Hypothalamus (tissue), 51 donors: ENCODE results near the gene IFT88.

Source experiments
- DNase-seq, 51 donors: peaks; one replicate each; lab custom pipeline; 2025; lab: John Stamatoyannopoulos, UW

Gene IFT88

DNA sequence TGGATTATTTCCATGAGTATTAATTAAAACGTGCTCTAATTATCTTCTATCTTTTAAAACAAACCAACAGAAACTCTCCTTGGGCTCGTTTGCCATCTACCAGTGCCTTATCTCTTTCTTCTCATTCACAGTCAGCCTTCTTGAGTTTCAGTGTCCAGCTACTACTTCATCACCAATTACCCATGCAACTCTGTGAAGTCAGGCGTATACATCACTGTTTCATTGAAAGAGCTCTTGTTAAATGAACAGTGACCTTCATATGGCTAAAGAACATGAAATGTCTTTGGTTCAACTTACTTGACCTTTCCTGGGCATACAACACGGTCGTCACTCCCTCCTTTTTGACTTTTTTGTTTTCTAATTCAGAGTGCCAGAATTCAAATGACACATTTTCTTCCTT, 5.2 kb upstream of the IFT88 start:
- DNase-seq, result no peak

DNA sequence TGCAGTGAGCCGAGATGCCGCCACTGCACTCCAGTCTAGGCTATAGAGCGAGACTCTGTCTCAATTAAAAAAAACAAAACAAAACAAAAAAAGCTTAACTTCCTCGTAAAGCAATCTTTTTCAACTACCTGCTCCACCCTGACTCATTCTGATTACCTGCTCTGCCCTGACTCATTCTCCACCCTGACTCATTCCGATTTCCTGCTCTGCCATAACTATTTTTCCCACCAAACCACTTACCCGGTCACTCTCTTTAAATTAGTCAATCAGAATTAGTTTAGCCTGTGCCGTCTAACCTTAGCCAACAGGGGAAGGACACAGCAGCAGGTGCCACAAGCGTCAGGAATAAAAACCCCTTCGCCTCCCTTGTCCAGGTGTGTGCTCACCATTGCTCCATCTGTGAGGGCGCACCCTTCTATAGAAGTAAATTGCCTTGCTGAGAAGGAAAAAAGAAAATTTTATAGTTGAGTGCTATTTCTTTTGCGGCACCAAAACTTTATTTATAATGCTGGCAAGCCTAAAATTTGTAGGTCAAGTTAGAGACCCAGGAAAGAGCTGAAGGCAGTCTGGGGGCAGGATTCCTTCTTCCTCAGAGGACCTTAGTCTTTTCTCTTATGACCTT, 1.7 kb upstream of the IFT88 start:
- no peak for DNase-seq

DNA sequence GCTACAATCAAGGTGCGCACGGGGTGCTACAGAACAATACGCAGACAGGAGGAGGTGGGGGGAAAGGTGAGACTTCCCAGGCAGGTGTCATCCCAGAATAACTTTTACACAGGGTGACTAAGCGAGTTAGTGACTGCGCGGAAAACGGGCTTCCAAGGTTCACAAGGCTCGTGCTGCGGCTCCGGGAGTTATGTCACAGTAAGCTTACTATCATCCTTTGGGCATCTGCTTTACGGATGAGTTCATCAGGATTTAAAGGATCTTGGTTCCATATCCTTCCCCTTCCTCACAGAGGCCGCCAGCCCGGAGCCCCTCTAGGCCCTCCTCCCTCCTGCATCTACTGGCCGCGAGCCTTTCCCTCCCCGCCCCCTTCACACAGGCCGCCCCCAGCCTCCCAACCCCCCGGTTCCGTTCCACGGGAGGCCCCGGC, 474 bp upstream of the IFT88 start:
- peak in 6 of 51 donors; percentile 57 to 78 (median 66) for DNase-seq

DNA sequence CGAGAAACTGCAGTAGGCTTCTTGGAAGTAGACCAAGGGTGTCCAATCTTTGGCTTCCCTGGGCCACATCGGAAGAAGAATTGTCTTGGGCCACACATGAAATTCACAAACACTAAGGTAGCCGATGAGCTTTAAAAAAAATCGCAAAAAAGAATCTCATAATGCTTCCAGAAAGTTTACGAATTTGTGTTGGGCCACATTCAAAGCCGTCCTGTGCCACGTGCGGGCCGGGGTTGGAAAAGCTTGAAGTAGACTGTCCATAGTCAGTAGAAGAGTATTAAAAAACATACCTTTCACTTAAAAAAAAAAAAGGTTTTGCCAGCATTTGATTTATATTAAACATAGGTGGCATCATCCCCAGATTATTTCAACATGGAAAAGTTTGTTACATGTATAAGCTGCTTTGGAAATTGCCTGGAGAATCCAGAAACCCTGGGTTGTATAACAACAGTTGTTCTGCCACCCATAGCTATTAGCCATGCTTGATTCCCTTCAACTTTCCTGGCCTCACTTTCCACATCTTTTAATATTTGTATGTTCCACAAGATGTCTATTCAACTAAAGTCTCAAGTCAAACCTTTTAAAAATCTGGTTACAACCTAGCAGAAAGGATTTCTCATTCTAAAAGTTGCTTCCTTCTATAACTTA, 1.0 kb downstream of the IFT88 start:
- DNase-seq, result peak in 1 of 51 donors; percentile 55

DNA sequence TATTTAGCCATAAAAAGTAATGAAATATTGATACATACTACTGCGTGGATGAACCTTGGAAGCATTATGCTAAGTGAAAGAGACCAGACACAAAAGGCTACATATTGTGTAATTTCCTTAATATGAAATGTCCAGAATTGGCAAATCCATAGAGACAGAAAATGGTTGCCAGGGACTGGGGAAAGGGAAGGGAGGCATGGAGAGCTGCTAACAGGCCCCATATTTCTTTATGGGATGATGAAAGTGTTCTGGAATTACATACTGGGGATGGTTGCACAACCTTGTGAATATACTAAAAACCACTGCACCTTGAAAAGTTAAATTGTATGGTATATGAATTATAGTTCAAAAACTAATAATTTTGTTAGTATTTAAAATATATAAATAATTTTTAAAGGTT, 3.6 kb downstream of the IFT88 start:
- no peak for DNase-seq

DNA sequence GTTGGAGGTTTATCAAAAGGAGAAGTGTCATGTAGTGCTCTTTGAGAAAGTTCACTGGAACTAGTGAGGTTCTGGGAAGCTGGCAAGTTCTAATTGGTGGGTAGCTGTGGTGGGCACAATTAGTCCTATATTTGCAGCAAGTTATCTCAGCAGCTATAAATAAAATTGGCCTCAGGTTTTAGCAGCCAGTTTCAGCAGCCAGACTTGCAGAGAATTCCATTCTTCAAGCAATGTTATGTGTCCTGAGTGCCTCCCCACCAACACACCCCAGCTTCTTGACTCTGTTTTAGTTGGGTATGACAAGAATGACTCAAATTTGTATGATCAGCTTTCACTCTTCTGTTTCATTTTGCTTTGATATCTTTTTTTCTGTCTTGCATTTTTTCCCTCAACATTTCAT, 4.7 kb downstream of the IFT88 start:
- no peak for DNase-seq

DNA sequence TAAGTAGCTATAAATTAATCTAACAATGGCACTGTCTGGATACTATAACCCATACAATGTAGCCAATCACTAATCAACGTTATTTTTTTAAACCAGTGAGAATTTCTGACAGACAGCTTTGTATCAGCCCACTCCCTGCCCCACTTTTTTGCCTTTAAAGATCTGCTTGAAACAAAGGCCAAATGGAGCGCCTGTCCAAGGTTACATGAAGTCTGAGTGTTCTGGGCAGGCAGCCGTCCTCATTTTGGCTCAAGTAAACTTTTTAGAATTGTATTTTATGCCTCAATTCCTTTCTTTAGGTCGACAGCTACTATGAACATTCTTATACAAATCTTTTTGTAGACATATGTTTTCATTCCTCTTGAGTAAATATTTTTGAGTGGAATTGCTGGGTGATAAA, 6.2 kb downstream of the IFT88 start:
- DNase-seq, result no peak

DNA sequence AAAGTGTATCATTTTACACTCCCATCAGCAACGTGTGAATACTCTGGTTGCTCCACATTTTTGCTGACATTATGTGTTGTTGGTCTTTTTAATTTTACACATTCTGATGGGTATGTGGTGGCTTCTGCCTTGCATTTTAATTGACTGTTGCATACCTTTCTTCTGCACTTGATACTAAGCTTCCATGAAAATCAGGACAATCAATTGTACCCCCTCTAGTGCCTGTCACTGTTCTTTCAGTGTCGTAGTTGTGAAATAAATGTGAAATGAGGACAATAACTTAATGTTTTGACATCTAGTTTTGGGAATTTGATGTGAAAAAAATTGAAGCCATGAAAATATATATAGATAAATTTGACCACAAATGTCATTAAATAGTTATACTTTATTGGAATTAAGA, 6.7 kb downstream of the IFT88 start:
- DNase-seq, result no peak

DNA sequence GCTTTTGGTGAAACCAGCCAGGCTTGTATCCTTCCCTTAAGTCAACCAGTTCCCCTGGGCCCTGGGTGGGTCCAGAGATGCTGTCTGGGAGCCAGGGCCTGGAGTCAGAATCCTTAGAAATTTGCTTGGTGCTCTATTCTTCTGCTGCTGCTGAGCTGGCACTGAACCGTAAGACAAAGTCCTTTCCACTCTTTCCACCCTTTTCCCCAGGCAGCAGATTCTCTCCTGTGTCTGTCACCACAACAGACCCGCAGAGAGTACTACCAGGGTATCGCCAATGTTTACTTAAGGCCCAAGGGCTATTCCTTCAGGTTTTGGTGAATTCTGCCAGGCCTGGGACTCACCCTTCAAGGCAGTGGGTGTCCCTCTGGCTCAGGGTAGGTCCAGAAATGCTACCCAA, 12.2 kb downstream of the IFT88 start:
- DNase-seq, result no peak

DNA sequence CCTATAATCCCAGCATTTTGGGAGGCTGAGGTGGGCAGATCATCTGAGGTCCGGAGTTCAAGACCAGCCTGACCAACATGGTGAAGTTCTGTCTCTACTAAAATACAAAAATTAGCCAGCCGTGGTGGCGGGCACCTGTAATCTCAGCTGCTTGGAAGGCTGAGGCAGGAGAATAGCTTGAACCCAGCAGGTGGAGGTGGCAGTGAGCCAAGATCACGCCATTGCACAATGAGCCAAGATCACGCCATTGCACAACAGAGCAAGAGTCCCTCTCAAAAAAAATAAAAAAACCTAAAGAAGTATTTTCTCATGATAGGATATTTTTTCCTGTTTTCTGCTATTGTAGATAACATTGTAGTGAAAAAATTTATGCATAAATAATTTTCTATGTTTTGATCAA, 13.3 kb downstream of the IFT88 start:
- no peak for DNase-seq

DNA sequence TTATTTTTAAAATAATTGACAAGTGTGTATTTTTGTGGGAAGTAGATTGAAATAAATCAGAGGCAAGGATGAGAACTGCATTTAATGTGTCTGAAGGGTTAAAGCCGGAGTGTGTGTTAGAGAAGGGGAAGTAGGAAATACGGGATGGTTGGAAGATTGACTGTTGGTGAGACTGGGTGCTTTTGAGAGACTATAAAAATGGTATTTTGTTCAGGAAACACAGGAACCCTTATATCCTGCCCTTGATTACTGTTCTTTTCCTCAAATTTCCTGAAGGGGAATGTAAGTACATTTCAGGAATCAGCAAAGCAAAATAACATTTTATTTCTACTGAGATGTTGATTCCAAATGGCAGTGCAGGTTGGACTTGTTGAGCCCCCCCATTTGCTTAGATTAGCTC, 15.1 kb downstream of the IFT88 start:
- no peak for DNase-seq

DNA sequence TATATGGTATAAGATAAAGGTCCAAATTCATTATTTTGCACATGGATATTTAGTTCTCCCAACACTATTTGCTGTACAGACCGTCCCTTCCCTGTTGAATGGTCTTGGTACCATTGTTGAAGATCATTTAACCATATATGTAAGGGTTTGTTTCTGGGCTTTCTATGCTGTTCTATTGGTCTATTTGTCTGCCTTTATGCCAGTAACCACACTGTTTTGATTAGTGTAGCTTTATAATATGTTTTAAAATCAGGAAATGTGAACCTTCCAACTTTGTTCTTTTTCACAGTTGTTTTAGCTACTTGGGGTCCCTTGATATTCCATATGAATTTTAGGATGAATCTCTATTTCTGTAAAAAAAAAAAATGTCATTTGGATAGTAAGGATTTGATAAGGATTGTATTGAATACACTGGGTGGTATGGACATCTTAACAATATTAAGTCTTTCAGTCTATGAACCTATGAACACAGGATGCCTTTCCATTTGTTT, 16.9 kb downstream of the IFT88 start:
- no peak for DNase-seq

DNA sequence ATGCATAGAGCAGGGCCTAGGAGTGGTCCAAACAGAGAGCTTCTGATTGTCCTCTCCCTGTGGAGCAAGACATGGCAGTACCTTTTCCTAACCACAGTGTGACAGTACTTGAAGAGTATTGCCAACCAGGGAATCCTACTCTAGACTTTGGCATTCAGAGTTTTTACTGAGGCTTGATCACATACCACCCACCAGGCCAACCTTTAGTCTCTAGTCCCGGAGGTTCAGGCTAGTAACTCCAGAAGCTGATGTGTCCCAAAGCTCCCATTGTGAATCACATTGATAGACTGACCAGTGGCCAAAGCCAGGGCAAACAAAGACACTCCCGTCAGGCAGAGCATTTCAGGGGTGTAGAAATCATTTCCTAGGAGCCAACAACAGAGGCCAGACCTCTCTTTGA, 18.4 kb downstream of the IFT88 start:
- DNase-seq, result no peak

DNA sequence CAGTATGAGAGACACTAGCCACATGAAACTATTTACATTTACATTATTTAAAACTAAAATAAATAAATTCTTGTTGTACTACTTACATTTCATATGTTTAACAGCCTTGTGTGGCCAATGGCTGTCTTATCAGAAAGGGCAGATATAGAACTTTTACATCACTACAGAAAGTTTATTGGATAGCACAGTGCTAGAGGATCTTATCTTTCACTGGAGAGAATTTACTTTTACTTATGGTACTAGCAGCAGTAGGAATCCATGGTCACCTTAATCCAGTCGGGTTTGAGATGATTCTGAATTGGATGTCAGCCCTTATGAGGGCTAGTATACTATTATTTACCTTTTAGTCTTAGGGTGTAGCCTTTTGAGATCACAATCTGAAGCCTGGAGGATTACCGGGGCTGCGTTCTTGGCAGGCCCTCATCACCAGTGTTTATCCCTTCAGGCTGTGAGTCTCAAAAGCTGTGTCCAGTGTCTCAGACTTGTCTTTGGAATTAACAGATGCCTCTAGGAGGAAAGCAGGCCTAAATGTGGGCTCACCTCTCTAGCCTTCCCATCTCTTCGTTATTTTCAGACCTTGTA, 21.7 kb downstream of the IFT88 start:
- no peak for DNase-seq

DNA sequence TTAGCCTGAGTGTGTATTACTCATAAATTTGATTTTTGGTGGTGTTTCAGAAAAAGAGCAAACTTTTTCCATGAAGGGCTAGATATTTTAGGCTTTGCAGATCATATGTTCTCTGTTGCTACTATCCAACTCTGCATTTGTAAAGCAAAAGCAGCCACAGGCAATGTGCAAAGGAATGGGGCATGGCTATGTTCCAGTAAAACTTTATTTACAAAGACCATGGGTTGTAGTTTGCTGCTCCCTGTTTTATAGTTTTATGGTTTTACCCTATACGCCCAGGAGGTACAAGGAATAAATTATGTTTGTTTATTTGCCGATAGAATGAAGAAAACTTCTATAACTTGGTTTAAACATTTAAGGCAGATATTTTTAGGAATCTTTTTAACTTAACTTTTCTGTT, 23.6 kb downstream of the IFT88 start:
- DNase-seq, result no peak

DNA sequence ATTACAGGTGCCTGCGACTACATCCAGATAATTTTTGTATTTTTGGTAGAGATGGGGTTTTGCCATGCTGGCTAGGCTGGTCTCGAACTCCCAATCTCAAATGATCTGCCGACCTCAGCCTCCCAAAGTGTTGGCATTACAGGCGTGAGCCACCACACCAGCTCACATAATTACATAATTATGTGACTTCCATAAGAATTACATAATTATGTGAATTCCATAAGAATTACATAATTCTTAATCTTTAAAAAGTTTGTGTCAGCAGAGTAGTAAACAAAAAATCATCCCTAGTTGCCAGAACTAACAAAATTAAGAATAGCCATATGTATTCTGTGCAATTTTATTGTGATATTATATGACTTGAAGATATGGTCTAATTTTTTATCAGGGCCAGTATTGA, 25.6 kb downstream of the IFT88 start:
- DNase-seq, result no peak

DNA sequence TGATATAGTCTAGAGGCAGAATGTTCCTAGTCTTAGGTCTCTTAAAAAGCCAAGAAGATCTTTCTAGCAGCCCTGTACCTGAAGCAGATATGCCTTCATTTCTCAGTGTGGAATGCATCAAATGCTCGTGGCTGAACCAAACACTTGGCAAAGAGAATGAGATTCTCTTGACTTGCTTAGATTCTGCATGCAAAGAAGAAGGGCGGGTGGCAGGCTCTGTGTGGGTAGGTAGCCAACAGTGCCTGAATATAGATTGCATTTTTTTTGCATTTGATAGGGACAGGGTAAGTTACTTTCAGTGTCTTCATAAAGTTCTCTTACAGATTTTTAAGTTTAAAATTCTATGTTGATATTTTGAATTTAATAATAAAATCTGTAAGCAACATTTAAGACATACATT, 27.3 kb downstream of the IFT88 start:
- DNase-seq, result no peak

DNA sequence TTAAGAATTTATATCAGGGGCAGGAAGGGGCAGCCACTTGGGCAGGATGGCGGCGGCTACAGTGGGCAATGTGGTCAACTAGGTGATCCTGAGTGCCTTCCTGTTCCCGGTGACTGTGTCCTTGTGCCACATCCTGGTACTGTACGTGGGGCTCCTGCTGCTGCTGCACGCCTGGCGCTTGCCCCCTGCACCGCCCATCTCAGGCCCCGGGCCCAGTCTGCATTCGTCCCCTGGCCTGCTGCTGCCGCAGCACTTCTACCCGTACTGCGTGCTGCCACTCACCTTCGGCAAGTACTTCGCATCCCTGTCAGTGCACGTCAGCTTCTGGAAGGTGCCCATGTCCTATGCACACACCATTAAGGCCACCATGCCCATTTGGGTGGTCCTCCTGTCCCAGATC, 40.1 kb downstream of the IFT88 start:
- no peak for DNase-seq

DNA sequence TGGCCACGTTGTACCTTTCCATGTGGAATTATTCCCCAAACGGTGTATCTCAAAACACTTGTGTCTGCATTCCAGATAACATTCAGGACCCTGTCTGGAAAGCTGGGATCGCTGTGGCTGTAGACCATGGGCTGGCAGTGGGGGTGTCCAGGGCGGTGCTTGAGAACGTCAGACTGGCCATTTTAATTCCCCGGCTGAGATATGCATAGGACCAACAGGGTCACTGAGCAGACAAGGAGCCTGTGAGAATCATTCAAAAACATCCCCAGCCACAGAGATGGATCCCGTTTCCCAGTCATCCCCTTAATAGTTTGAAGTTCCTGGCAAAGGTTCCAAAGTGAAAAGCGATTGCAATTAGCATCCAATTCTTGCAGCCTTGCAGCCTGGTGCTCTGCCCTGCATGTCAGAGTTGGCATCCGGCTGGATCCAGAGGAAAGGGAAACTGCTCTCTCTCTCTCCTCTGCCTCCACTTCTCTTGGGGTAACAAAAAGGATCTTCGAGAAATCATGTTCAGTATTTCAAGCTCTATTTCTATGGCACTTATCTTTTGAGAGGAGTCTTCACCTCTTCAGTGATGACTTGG, 41.6 kb downstream of the IFT88 start:
- DNase-seq, result peak in 18 of 51 donors; percentile 3 to 53 (median 26)

DNA sequence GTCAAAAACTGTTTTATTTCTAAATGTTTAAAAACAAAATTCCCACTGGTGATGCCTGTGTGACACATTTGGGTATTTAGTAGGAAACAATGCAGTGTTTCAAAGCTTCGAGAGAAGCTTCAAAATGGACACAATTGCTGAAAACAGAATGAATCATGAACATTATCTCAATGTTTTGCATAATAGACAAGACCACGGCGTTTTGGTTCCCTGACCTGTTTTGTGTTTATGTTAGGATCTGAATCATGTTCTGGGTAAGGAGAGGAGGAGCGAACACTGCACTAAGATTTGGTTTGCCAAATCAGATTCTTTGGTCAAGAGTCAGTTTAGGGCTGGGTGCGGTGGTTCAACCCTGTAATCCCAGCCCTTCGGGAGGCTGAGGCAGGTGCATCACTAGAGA, 42.2 kb downstream of the IFT88 start:
- DNase-seq, result peak in 2 of 51 donors; percentile 35 to 47

DNA sequence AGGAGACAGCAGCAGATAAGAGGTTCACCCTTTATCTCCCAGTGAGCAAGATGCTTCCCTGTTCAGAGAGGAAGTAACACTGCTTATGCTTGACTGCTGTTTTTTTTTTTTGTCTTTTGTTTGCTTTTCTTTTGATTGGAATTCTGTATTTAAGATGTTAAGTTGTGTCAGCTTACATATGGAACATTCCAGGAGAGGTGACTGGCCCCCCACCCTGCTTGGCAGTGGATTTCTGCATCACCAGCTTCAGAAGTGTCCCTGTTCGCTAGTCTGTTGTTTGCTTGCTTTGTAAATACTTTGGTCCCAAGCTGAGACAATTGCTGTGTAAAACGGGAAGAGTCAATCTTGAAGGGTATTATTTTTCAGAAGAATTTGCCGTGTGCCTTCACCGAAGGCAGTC, 43.0 kb downstream of the IFT88 start:
- DNase-seq, result no peak
